IMR-90 (cell line): ENCODE measurements around the gene RAX2. TPM values are rescaled to one million over a fixed set of nuclear protein-coding genes. Genes with fewer than 3 reads are reported as not detected.

Experiments
- ATAC-seq: fragments of 200-7000 bp; cut with Tn5 transposase; 2 replicates; pipeline ENCODE4 v1.9.1; 2020; ENCODE audit warnings: low read depth, mild to moderate bottlenecking, moderate library complexity
- BruUV-seq: library from RNA; stranded (reverse); fragments of 400-500 nt; replicated peaks from 2 replicates; lab custom pipeline; 2021; lab: Mats Ljungman, UMichigan
- CTCF ChIA-PET: fragments of 300-600 bp; formaldehyde crosslinking; extraction: SDS; loops from one replicate; lab custom pipeline; 2021; ENCODE audit warnings: antibody characterized with exemption; lab: Yijun Ruan, JAX
- POLR2A ChIA-PET: fragments of 300-600 bp; sonication (Branson Sonifier 250); formaldehyde crosslinking; loops from one replicate; lab custom pipeline; 2022; ENCODE audit warnings: antibody characterized with exemption; ENCODE audit not compliant: unreplicated experiment; lab: Charles Lee
- DNase-seq: peaks from one replicate; pipeline ENCODE4 v3.0.0; 2013
- H2AFZ ChIP-seq: replicated peaks from 2 replicates; pipeline ENCODE3; 2013; ENCODE audit warnings: low read length, mild to moderate bottlenecking; ENCODE audit not compliant: poor library complexity
- H2AK5ac ChIP-seq: 2 replicates; pipeline ENCODE4 v1.6.1; 2013; ENCODE audit warnings: low read depth, low read length, inconsistent platforms
- H2AK9ac ChIP-seq: replicated peaks from 2 replicates; pipeline ENCODE3; 2013; ENCODE audit warnings: mild to moderate bottlenecking, low read depth, low read length, moderate library complexity; ENCODE audit not compliant: poor library complexity
- H2BK120ac ChIP-seq: 2 replicates; pipeline ENCODE4 v1.6.1; 2013; ENCODE audit warnings: low read depth, low read length, inconsistent platforms
- H2BK15ac ChIP-seq: 3 replicates; pipeline ENCODE4 v1.6.1; 2013; ENCODE audit warnings: low read depth, low read length, inconsistent platforms
- H2BK20ac ChIP-seq: 2 replicates; pipeline ENCODE4 v1.6.1; 2013; ENCODE audit warnings: low read depth, mild to moderate bottlenecking, inconsistent platforms, low read length, moderate library complexity
- H2BK5ac ChIP-seq: 2 replicates; pipeline ENCODE4 v1.6.1; 2013; ENCODE audit warnings: mild to moderate bottlenecking, low read depth, low read length, inconsistent platforms; ENCODE audit not compliant: poor library complexity, severe bottlenecking
- H3K14ac ChIP-seq: replicated peaks from 2 replicates; pipeline ENCODE4 v1.6.1; 2013; ENCODE audit warnings: low read depth, low read length, inconsistent platforms
- H3K18ac ChIP-seq: 2 replicates; pipeline ENCODE4 v1.6.1; 2013; ENCODE audit warnings: low read depth, low read length, control low read depth
- H3K23ac ChIP-seq: 2 replicates; pipeline ENCODE4 v1.6.1; 2013; ENCODE audit warnings: low read depth, low read length, inconsistent platforms
- H3K27ac ChIP-seq: 2 replicates; pipeline ENCODE4 v1.5.1; 2013; ENCODE audit warnings: mild to moderate bottlenecking, control low read depth, low read length; ENCODE audit not compliant: insufficient read depth
- H3K27me3 ChIP-seq: 2 replicates; pipeline ENCODE4 v1.6.1; 2013; ENCODE audit warnings: low read length; ENCODE audit not compliant: control insufficient read depth, insufficient read depth
- H3K36me3 ChIP-seq: 2 replicates; pipeline ENCODE4 v1.6.1; 2013; ENCODE audit warnings: low read length, mixed read lengths; ENCODE audit not compliant: control insufficient read depth, insufficient read depth
- H3K4ac ChIP-seq: 2 replicates; pipeline ENCODE4 v1.6.1; 2013; ENCODE audit warnings: low read depth, low read length, inconsistent platforms
- H3K4me1 ChIP-seq: 2 replicates; pipeline ENCODE4 v1.6.1; 2013; ENCODE audit warnings: low read length, mixed read lengths; ENCODE audit not compliant: control insufficient read depth, insufficient read depth
- H3K4me2 ChIP-seq: 2 replicates; pipeline ENCODE4 v1.6.1; 2013; ENCODE audit warnings: low read depth, mild to moderate bottlenecking, control low read depth, low read length, moderate library complexity
- H3K4me3 ChIP-seq: 2 replicates; pipeline ENCODE4 v1.5.1; 2013; ENCODE audit warnings: low read depth, mild to moderate bottlenecking, control low read depth, low read length, moderate library complexity; ENCODE audit not compliant: insufficient read depth
- H3K56ac ChIP-seq: 2 replicates; pipeline ENCODE4 v1.6.1; 2013; ENCODE audit warnings: low read length, inconsistent platforms; ENCODE audit not compliant: insufficient read depth; ENCODE audit errors: extremely low read depth
- H3K79me1 ChIP-seq, 2 experiments: 2 replicates each; pipeline ENCODE4 v1.6.1; 2013; ENCODE audit warnings: low read length in 2 of 2, inconsistent platforms in 1 of 2, low read depth in 1 of 2
- H3K9ac ChIP-seq: 2 replicates; pipeline ENCODE4 v1.6.1; 2013; ENCODE audit warnings: low read depth, low read length, control low read depth
- H3K9me1 ChIP-seq: 2 replicates; pipeline ENCODE4 v1.6.1; 2013; ENCODE audit warnings: low read length, inconsistent platforms; ENCODE audit not compliant: insufficient read depth
- H3K9me3 ChIP-seq: 2 replicates; pipeline ENCODE4 v1.6.1; 2013; ENCODE audit warnings: low read length; ENCODE audit not compliant: control insufficient read depth, insufficient read depth
- H4K20me1 ChIP-seq: 2 replicates; pipeline ENCODE4 v1.6.1; 2013; ENCODE audit warnings: low read length, inconsistent platforms; ENCODE audit not compliant: insufficient read depth
- H4K5ac ChIP-seq: 2 replicates; pipeline ENCODE4 v1.6.1; 2013; ENCODE audit warnings: mild to moderate bottlenecking, low read depth, low read length, control low read depth
- H4K8ac ChIP-seq, 2 experiments: 2 replicates each; pipeline ENCODE4 v1.6.1; 2013; ENCODE audit warnings: low read depth in 2 of 2, low read length in 2 of 2, control low read depth in 1 of 2, inconsistent platforms in 1 of 2
- H4K91ac ChIP-seq: 2 replicates; pipeline ENCODE4 v1.6.1; 2013; ENCODE audit warnings: low read depth, low read length, inconsistent platforms; ENCODE audit not compliant: insufficient read depth
- BHLHE40 ChIP-seq: fragments of 150-350 bp; IDR thresholded peaks from 2 replicates; pipeline ENCODE4 v1.6.1; 2016; ENCODE audit warnings: mild to moderate bottlenecking, low read depth, low read length
- FOS ChIP-seq: fragments of 150-350 bp; IDR thresholded peaks from 2 replicates; pipeline ENCODE4 v1.6.1; 2016; ENCODE audit warnings: low read depth, low read length
- MAZ ChIP-seq: IDR thresholded peaks from 2 replicates; pipeline ENCODE4 v1.6.1; 2012; ENCODE audit warnings: low read depth, mild to moderate bottlenecking, low read length, improper control_type of control experiment, moderate library complexity, borderline replicate concordance
- NFE2L2 ChIP-seq: fragments of 150-350 bp; IDR thresholded peaks from 2 replicates; pipeline ENCODE4 v1.6.1; 2016; ENCODE audit warnings: low read depth, mild to moderate bottlenecking, low read length
- RAD21 ChIP-seq: IDR thresholded peaks from 2 replicates; pipeline ENCODE4 v1.6.1; 2012; ENCODE audit warnings: low read length, improper control_type of control experiment
- RCOR1 ChIP-seq: IDR thresholded peaks from 2 replicates; pipeline ENCODE4 v1.6.1; 2012; ENCODE audit warnings: mild to moderate bottlenecking, low read length, improper control_type of control experiment; ENCODE audit not compliant: insufficient replicate concordance
- RFX5 ChIP-seq: IDR thresholded peaks from 2 replicates; pipeline ENCODE4 v1.8.0; 2012; ENCODE audit warnings: low read depth, mild to moderate bottlenecking, low read length, moderate library complexity
- WGBS, 2 experiments: methylation state at CpG; one replicate each; pipeline versions ENCODE4 v1.1.5 to v1.1.7; 2013; ENCODE audit warnings: missing lambda C conversion rate in 2 of 2; ENCODE audit not compliant: insufficient read length in 1 of 2; ENCODE audit errors: extremely low coverage in 2 of 2; 5-methylcytosine and 5-hydroxymethylcytosine counted together
- dilution Hi-C: fragments of 300-500 bp; cut with HindIII; formaldehyde crosslinking; loops from one replicate; pipeline ENCODE4 v1.14.3; 2018; ENCODE audit warnings: low sequenced_read_pairs; ENCODE audit not compliant: unreplicated experiment
- in situ Hi-C: fragments of 300-500 bp; cut with MboI; formaldehyde crosslinking; loops from 3 replicates; pipeline ENCODE4 v1.14.3; 2019; ENCODE audit warnings: low sequenced_read_pairs, inconsistent platforms, mixed read lengths
- intact Hi-C: fragments of 100-400 bp; cut with micrococcal nuclease; formaldehyde crosslinking; loops from 2 replicates; pipeline ENCODE4 v1.10.0; 2022
- polyA plus RNA-seq, 3 experiments: library from polyadenylated mRNA; depleted of rRNA; stranded (reverse); fragments of >200 nt; gene quantifications; 2 replicates each; pipeline ENCODE4 v1.2.3, GENCODE V29; 2012; ENCODE audit warnings: low replicate concordance in 1 of 3
- total RNA-seq: library from RNA; depleted of rRNA; stranded (reverse); fragments of >200 nt; gene quantifications from 2 replicates; pipeline ENCODE4 v1.2.3, GENCODE V29; 2012

The RAX2 gene
- total and polyA plus RNA-seq, 2 of the 4 experiments (the other 2 are of a cell fraction): not detected

DNA sequence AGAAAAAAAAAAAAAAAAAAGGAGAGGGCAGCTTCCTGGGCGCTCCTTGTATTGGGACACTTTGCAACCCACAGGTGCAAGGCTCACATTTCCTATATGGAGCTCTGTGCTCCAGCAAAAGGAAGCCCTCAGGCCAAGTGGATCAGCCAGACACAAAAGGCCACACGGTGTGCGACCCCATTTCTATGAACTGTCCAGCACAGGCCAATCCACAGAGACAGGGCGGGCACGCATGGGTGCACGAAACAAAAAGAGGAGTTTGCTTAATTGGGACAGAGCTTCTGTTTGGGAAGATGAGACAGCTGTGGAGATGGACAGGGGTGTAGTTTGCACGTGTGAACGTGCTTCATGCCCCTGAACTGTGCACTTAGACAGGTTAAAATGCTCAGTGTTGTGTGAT is 45.7 kb upstream of the RAX2 start:
- H4K5ac ChIP-seq: no peak overlapping the region
- H2BK120ac ChIP-seq: no peak overlapping the region
- no peak overlapping the region for H2BK5ac ChIP-seq
- 0 out of 2 replicates have a peak, but pooled peaks cover 2% of the 10 kb centered on the region for H3K9me1 ChIP-seq
- no peak overlapping the region for H3K9ac ChIP-seq
- no peaks in the 10 kb centered on the region for H3K9me3 ChIP-seq
- H3K4ac ChIP-seq: no peak overlapping the region
- no peak overlapping the region for H3K23ac ChIP-seq
- no peak overlapping the region for H4K8ac ChIP-seq
- H2AFZ ChIP-seq: no peak overlapping the region
- DNase-seq (no peak), ATAC-seq (no peak)
- H3K18ac ChIP-seq: no peak overlapping the region
- in situ Hi-C loops: no loop called here
- dilution Hi-C loops: no loop called here
- H4K91ac ChIP-seq: no peak overlapping the region
- TF ChIP-seq NFE2L2 (no peak), FOS (no peak), RCOR1 (no peak), BHLHE40 (no peak), RFX5 (no peak), MAZ (no peak), RAD21 (no peak)
- no peaks in the 10 kb centered on the region for H3K79me1 ChIP-seq
- H3K4me1 ChIP-seq: no peaks in the 10 kb centered on the region
- no peak overlapping the region for H3K27ac ChIP-seq
- POLR2A ChIA-PET: no interaction called here
- H3K36me3 ChIP-seq: no peaks in the 10 kb centered on the region
- no peak overlapping the region for H3K4me2 ChIP-seq
- no peak overlapping the region for H2AK9ac ChIP-seq
- H3K14ac ChIP-seq: no peak overlapping the region
- CTCF ChIA-PET: no interaction called here
- BruUV-seq: no TSS peak
- H2AK5ac ChIP-seq: no peak overlapping the region
- H3K56ac ChIP-seq: no peak overlapping the region
- intact Hi-C loops: no loop called here
- H3K4me3 ChIP-seq: no peak overlapping the region
- no peaks in the 10 kb centered on the region for H4K20me1 ChIP-seq
- no peak overlapping the region for H2BK20ac ChIP-seq
- peaks cover 11% of the 10 kb centered on the region for H3K27me3 ChIP-seq
- 65% methylated on average over 4 of the region's 8 CpGs; no CpG with 5 or more reads in 1 of the 2 experiments for WGBS, 2 experiments
- H2BK15ac ChIP-seq: no peak overlapping the region
